GM18951 (cell line): ENCODE results near the gene C22orf15.
"Not testable (repeated sequence)": the region's sequence is repeated elsewhere in the genome, so short reads cannot be mapped to it uniquely, and the experiment has no call there.

Source experiments
- POLR2A ChIP-seq: IDR thresholded peaks from 4 replicates; pipeline ENCODE4 v1.6.1; 2011; ENCODE audit warnings: mild to moderate bottlenecking; ENCODE audit not compliant: insufficient read length, insufficient read depth; ENCODE audit errors: extremely low read depth
- in situ Hi-C: fragments of 300-500 bp; cut with MboI; formaldehyde crosslinking; loops from one replicate; pipeline ENCODE4 v1.12.0; 2022; ENCODE audit warnings: low sequenced_read_pairs, mixed read lengths, inconsistent platforms; ENCODE audit not compliant: unreplicated experiment

C22orf15 gene

GRCh38 chr22:23762842-23763578 is at the start of gene C22orf15:
Gene C22orf15 (plus strand): TSS chr22:23762990. CDS start chr22:23763307, 317 bp downstream.
- in situ Hi-C loops: no loop called here
- peak; percentile 12 for TF ChIP-seq POLR2A

GRCh38 chr22:23713696-23714595 is 48.8 kb upstream of the C22orf15 start:
- in situ Hi-C loops: no loop called here
- no peak for TF ChIP-seq POLR2A

GRCh38 chr22:23714596-23715578 is 47.9 kb upstream of the C22orf15 start:
- in situ Hi-C loops: no loop called here
- no peak for TF ChIP-seq POLR2A

GRCh38 chr22:23715806-23716375 is 46.9 kb upstream of the C22orf15 start:
- in situ Hi-C loops: no loop called here
- TF ChIP-seq POLR2A: no peak

GRCh38 chr22:23716811-23717801 is 45.7 kb upstream of the C22orf15 start:
- in situ Hi-C loops: no loop called here
- TF ChIP-seq POLR2A: peak; percentile 88

GRCh38 chr22:23718371-23719165 is 44.2 kb upstream of the C22orf15 start:
- TF ChIP-seq POLR2A: no peak
- in situ Hi-C loops: no loop called here

GRCh38 chr22:23720855-23721254 is 41.9 kb upstream of the C22orf15 start:
- TF ChIP-seq POLR2A: no peak

GRCh38 chr22:23722160-23722559 is 40.6 kb upstream of the C22orf15 start:
- TF ChIP-seq POLR2A: no peak
- in situ Hi-C loops: no loop called here

More at GRCh38 chr22:23720855-23721254, 41.9 kb upstream of the C22orf15 start:
- in situ Hi-C loops: no loop called here

- no peak for TF ChIP-seq POLR2A
- in situ Hi-C loops: no loop called here
Observed at GRCh38 chr22:23722724-23723123, 40.1 kb upstream of the C22orf15 start.

- in situ Hi-C loops: not testable (repeated sequence)
Observed at GRCh38 chr22:23728108-23728507, 34.7 kb upstream of the C22orf15 start.

GRCh38 chr22:23737696-23738095 is 25.1 kb upstream of the C22orf15 start:
- in situ Hi-C loops: no loop called here
- no peak for TF ChIP-seq POLR2A
